NCI-H1048 (cell line): ENCODE measurements around the gene KCNAB2.

Experiments used
- DNase-seq: peaks from one replicate; lab custom pipeline; 2025; lab: John Stamatoyannopoulos, UW

The KCNAB2 gene

GRCh38 chr1:6130036-6130435 lies 84.3 kb downstream of the KCNAB2 start:
- no peak for DNase-seq

GRCh38 chr1:6130596-6130995 lies 84.9 kb downstream of the KCNAB2 start:
- no peak for DNase-seq

GRCh38 chr1:6131561-6131960 lies 85.9 kb downstream of the KCNAB2 start:
- DNase-seq, result no peak

GRCh38 chr1:6133146-6133895 lies 87.6 kb downstream of the KCNAB2 start:
- no peak for DNase-seq

DNA sequence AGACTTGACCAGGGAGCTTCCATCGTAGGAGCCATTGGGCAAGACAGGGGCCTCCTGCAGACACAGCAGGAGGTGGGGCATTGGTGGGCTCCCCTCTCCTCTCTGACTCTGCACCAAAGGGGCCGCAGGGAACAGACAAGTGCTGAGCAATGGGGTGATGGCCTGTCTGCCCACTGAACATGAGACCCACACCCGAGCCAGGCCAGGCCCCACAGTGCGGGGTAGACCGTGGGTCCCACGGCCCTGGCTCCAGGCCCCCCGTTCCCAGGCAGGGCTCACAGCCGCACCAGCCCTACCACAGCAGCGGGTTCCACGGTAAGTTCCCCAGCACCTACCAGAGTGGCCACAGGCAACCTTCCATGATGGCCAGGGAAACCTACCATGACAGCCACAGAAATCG lies 88.5 kb downstream of the KCNAB2 start:
- DNase-seq, result no peak

- DNase-seq, result no peak
Observed at GRCh38 chr1:6134741-6135510, 89.2 kb downstream of the KCNAB2 start.

GRCh38 chr1:6136516-6137220 lies 91.0 kb downstream of the KCNAB2 start:
- no peak for DNase-seq

DNA sequence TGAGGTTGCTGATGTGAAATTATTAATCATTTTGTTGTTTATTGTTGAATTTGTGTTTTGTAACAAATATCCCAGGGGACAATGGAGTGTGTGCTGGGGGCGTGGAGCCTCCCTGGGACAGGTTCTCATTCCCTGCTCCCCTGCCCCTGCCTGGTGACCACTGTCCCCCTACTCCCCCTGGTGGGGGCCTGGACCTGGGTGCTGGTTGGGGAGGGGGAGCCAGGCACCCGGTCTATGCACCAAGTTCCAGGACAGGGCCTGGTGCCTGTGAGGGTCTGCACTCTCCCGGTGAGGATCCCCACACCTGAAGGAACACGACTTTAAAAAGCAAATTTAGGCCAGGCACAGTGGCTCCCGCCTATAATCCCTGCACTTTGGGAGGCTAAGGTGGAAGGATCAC lies 92.1 kb downstream of the KCNAB2 start:
- no peak for DNase-seq

GRCh38 chr1:6140413-6140812 lies 94.7 kb downstream of the KCNAB2 start:
- DNase-seq, result no peak

DNA sequence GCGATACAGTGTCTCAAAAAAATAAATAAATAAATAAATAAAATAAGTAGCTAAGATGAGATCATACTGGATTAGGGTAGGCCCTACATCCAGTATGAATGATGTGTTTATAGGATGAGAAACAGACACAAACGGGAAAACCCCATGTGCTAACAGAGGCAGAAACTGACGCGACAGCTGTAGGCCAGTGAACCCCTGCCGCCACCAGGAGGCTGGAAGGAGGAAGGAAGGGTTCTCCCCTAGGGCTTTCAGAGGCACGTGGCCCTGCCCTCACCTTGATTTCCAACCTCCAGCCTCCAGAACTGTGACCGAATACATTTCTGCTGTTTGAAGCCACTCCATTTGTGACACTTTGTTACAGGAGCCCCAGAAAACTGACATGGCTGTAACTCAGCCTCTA lies 95.9 kb downstream of the KCNAB2 start:
- DNase-seq, result no peak

GRCh38 chr1:6142036-6142621 lies 96.4 kb downstream of the KCNAB2 start:
- no peak for DNase-seq

- DNase-seq, result no peak
Observed at GRCh38 chr1:6142734-6143133, 97.0 kb downstream of the KCNAB2 start.

- DNase-seq, result no peak
Observed at GRCh38 chr1:6143395-6143794, 97.7 kb downstream of the KCNAB2 start.

GRCh38 chr1:6144175-6144574 lies 98.5 kb downstream of the KCNAB2 start:
- no peak for DNase-seq

- no peak for DNase-seq
Observed at GRCh38 chr1:6144647-6145395, 99.1 kb downstream of the KCNAB2 start.

- DNase-seq, result no peak
Observed at GRCh38 chr1:6145396-6145750, 99.7 kb downstream of the KCNAB2 start.

DNA sequence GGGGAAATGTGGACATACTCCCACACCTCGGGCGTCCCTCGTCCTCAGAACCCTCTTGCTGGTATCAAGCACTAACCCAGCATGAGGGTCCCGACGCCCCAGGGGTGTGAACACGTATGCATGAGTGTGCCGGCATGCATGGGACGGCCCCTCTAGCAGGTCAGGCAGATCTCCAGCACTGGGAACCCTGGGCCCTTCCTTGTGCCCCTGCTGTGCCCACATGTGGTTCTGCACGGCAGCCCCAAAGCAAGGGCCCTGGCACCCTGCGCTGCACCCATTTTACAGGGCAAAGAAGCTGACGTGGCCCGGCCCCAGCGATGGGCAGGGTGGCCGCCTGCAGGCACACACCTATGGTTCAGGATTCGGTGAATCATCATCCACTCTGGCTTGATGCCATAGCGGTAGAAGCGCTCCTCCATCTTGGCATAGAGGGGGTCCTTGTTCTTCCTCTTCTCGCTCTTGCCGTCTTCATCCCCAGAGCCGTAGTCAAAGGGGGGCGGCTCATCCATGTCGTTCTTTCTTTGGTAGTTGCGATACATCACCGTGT lies 100.2 kb downstream of the KCNAB2 start:
- DNase-seq, result no peak

GRCh38 chr1:6148497-6149241 lies 103.0 kb downstream of the KCNAB2 start:
- DNase-seq, result peak; percentile 69

DNA sequence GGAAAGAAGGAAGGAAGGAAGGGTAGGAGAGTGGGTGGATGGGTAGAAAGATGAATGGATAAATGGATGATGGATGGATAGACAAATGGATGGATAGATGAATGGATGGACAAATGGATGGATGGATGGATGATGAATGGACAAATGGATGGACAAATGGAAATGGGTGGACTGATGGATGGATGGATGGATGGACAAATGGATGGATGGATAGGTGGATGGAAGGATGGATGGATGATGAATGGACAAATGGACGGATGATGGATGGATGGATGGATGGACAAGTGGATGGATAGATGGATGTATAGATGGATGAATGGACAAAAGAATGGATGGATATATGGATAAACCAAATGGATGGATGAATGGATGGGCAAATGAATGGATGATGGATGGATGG lies 103.9 kb downstream of the KCNAB2 start:
- DNase-seq, result no peak

- DNase-seq, result no peak
Observed at GRCh38 chr1:6150006-6150938, 104.6 kb downstream of the KCNAB2 start.
